Middle frontal gyrus (tissue), 1 donor: ENCODE results near the gene TIGD1.
"Not testable (repeated sequence)": the region's sequence is repeated elsewhere in the genome, so short reads cannot be mapped to it uniquely, and the experiment has no call there.

Source experiments
- DNase-seq: peaks from one replicate; pipeline ENCODE4 v3.0.0-alpha.2; 2015; ENCODE audit warnings: low spot score; ENCODE audit errors: extremely low spot score

The TIGD1 gene

DNA sequence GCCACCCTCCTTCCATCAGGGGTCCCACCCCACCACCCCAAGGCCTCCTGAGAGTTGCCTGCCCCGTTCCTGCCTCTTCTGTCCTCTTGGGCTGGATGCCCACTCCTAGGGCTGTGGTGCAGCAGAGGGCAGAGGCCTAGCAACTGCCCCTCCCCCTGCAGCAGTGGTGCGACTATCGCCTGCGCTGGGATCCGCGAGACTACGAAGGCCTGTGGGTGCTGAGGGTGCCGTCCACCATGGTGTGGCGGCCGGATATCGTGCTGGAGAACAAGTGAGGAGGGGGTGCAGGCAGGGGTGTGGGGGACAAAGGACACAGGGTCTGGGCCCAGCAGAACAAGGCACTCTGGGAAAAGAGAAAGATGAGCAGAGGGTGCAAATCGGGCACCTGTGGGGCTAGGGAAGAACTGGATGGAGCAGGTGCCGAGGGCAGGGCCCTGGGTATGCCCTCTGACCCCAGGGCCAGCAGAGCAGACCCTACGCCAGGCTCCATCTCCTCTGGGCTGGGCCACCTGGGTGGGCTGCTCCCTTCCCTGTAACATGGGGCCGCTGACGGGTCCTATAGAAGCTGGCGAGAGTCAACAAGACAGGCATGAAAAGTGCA is 9.8 kb downstream of the TIGD1 start:
- DNase-seq: no peak

DNA sequence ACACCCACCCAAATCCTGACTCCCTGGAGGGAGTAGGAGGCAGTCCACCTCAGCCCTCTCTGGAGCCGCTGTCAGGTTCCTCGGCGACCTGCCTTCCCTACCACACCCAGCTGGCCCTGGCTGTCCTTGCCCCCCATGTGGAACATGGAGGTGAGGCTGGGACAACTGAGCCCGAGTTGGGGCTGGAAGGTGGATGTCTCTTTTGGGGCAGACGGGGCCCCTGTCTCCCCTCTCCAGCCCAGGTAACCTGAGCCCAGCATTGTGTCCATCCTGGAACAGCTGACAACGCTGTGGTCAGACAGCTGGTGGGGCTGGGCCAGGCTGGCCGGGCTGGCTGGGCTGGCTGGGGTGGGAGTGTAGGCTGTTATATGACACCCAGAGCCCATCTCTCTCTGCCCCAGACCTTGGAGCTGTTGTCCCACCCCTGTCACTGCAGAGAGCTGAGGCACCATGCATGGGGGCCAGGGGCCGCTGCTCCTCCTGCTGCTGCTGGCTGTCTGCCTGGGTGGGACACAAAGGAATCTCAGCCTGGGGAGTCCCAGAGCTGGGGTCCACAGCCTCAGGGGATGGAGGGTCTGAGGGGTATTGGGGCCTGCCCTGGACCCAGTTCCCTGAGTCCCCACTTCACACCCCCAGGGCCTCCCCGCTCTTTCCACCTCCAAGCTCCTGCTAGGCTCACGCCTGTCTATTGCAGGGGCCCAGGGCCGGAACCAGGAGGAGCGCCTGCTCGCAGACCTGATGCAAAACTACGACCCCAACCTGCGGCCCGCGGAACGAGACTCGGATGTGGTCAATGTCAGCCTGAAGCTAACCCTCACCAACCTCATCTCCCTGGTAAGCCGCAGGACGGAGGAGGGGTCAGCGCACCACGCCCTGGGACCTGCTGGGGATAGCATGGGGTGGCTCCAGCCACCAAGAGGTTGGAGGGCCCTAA is 10.8 kb downstream of the TIGD1 start, which contains the start of gene CHRNG:
TSS of gene CHRNG (plus strand) at position 395 of the 934 bp plus-strand sequence. CDS start at position 451, 56 bp downstream.
- DNase-seq: no peak

DNA sequence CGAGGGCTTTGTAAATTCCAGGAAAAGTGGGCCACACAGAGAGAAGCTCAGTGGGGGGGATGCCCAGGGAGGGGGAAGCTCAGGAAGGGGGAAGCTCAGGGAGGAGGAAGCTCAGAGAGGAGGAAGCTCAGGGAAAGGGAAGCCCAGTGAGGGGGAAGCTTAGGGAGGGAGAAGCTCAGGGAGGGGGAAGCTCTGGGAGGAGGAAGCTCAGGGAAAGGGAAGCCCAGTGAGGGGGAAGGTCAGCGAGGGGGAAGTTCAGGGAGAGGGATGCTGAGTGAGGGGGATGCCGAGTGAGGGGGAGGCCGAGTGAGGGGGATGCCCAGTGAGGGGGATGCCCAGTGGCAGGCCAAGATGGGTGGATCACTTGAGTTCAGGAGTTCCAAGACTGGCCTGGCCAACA is 11.7 kb downstream of the TIGD1 start:
- no peak for DNase-seq

GRCh38 chr2:232537499-232537898 is 12.9 kb downstream of the TIGD1 start:
- no peak for DNase-seq

GRCh38 chr2:232537079-232537478 is 13.3 kb downstream of the TIGD1 start:
- DNase-seq: no peak

- no peak for DNase-seq
Observed at GRCh38 chr2:232535761-232536530, 14.4 kb downstream of the TIGD1 start.

DNA sequence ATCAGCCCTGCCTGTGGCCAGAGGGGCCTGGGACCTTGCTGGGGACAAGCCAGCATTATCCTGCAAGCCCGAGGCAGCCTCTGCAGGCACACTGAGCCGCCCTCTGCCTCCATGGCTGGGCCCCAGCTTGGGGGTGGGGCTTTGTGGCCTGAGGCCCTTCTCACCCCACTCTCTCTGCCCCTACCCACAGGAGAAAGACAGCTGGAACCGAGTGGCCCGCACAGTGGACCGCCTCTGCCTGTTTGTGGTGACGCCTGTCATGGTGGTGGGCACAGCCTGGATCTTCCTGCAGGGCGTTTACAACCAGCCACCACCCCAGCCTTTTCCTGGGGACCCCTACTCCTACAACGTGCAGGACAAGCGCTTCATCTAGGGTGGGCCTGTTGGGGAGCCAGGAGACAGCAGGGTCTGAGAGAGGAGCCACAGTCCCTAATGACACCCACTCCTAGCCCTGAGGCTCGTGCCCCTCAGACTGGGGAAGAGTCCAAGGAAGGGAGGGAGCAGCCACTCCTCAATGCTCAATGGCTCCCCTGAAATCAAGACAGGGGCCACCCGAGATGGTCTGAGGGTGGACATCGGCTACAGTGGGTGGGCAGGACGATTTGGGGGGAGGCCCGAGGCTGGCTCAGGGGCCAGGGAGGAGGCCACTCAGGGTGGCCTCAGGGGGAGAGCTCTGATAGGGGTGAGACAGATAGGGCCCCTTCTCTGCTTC is 15.3 kb downstream of the TIGD1 start:
- DNase-seq: no peak

GRCh38 chr2:232533944-232534710 is 16.2 kb downstream of the TIGD1 start:
- no peak for DNase-seq

DNA sequence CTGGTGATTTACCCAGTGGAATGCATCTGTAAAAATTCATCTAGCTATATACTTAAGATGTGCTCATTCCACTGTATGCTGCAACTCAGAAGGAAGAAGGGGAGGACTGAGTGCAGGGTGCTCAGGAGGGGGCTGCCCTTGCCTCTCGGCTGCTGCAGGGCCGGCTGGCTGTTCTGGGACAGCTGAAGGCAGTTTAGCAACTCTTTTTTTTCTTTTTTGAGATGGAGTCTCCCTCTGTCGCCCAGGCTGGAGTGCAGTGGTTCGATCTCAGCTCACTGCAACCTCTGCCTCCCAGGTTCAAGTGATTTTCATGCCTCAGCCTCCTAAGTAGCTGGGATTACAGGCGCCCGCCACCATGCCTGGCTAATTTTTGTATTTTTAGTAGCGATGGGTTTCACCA is 17.5 kb downstream of the TIGD1 start:
- DNase-seq: not testable (repeated sequence)

- DNase-seq: no peak
Observed at GRCh38 chr2:232532419-232532818, 17.9 kb downstream of the TIGD1 start.

DNA sequence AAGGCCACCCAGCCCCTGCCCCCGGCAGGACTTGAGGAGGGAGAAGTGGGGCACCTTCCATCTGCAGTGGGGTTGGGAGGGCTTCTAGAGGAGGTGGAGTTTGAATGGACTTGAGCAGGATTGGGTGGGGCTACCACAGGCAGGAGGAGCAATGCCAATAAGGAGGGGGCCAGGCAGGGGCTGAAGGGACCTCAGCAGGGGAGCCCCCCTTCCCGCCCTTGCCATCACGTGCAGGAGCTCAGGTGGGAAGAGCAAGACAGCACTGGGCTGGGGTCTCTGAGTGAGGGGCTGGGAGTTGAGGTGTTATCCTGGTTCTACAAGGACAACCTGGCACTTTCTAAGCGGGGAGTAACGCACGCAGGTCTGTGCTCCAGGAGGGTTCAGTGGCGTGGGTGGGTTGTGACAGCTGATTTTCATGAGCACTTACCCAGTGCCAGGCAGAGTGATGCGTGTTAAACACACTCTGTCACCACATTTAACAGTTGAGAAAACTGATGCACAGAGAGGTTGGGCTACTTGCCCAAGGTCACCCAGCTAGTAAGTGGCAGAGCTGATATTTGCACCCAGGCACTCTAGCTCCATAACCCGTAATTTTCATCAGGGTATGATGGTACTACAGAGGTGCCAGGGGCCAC is 19.6 kb downstream of the TIGD1 start:
- DNase-seq: no peak

DNA sequence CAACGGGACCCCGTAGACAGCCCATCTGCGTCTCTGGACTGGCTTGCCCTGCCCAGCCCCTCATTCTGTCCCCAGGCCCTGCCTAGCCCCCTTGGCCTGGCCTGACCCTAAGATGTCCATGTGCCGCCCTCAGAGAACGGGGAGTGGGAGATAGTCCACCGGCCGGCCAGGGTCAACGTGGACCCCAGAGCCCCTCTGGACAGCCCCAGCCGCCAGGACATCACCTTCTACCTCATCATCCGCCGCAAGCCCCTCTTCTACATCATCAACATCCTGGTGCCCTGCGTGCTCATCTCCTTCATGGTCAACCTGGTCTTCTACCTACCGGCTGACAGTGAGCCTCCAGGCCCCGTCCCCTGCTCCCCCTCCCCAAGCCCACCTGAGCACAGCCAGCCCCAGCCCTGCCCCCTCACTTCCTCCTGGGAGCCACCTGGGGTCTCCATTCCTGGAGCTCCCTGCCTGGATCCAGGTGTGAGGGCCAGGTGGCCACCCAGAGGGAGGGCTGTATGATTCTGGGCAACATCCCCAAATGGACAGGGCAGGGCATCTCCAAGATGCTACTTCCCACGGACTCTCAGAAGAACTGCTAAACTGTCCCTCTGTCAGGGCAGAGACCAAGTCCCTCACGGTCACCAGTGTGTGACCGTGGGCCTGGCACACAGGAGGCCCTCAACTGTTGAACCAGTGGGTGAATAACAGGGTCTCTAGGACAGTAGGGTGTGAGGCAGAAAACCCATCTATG is 20.4 kb downstream of the TIGD1 start:
- no peak for DNase-seq

GRCh38 chr2:232528746-232529460 is 21.5 kb downstream of the TIGD1 start:
- no peak for DNase-seq

DNA sequence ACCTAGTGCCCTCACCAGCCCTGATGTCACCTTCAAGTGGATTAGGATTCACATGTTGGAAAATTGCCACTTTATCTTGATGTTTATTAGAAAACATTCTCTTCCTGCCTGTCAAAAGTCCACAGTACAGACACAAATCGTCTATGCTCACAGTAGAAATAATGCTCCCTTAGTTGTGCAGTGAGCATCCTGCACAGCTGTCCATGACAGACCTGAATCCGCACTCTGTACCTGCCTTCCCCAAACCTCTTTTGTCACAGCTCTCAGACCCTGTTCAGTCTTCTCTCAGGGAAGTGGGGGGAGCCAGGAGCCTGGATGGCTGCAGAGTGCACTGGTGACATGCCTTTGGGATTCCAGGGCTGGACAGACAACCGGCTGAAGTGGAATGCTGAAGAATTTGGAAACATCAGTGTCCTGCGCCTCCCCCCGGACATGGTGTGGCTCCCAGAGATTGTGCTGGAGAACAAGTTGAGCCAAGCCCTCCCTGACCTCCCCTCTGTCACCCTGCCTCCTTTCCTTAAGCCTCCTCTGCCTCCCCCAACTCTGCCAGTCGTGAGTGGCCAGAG is 22.4 kb downstream of the TIGD1 start:
- DNase-seq: no peak

GRCh38 chr2:232526372-232526941 is 23.9 kb downstream of the TIGD1 start:
- no peak for DNase-seq

- DNase-seq: no peak
Observed at GRCh38 chr2:232525791-232526371, 24.5 kb downstream of the TIGD1 start, which contains the start of gene CHRND. CHRND (plus strand) TSS chr2:232526160; CDS start chr2:232526216, 56 bp downstream.

GRCh38 chr2:232525199-232525598 is 25.2 kb downstream of the TIGD1 start:
- no peak for DNase-seq
